ENCODE data around the gene NEK7.
"Not testable (repeated sequence)": the region's sequence is repeated elsewhere in the genome, so short reads cannot be mapped to it uniquely, and the experiment has no call there.

Gene NEK7

DNA sequence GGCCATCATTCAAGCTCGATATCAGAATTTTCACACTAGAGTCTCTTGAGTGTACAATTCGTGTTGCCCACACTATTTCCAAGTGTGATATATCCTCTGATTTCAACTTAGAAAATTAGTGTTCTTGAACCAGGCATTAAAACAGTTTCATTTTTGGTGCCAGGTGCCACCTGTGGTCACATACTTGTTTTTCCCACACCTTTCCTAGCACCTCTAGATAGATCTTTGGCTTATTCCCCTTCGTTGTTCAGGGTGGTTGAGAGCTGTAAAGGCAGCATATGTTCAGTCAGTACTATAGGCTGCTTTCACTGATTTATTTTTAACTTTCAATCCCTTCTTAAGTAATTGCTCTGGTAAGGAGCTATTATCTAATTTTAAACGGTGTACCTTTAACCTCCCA lies 131.1 kb downstream of the NEK7 start:
- H3K4me3 ChIP-seq = no peak overlapping the region
- H3K27ac ChIP-seq = no peak overlapping the region
- H3K4me1 ChIP-seq = peaks cover 9% of the 10 kb centered on the region; the same call in 1 of the 2 replicates
- H4K20me1 ChIP-seq = no peaks in the 10 kb centered on the region
- H3K27me3 ChIP-seq = no peaks in the 10 kb centered on the region
- H3K9me3 ChIP-seq = no peaks in the 10 kb centered on the region
- H3K36me3 ChIP-seq = no peaks in the 10 kb centered on the region; the same call in 1 of the 2 replicates
- no peak overlapping the region for H3K4me2 ChIP-seq
- no peak overlapping the region for H3K9ac ChIP-seq
- no peak for TF ChIP-seq Cebpa-rat (IDR thresholded peaks at IDR 0.05)

DNA sequence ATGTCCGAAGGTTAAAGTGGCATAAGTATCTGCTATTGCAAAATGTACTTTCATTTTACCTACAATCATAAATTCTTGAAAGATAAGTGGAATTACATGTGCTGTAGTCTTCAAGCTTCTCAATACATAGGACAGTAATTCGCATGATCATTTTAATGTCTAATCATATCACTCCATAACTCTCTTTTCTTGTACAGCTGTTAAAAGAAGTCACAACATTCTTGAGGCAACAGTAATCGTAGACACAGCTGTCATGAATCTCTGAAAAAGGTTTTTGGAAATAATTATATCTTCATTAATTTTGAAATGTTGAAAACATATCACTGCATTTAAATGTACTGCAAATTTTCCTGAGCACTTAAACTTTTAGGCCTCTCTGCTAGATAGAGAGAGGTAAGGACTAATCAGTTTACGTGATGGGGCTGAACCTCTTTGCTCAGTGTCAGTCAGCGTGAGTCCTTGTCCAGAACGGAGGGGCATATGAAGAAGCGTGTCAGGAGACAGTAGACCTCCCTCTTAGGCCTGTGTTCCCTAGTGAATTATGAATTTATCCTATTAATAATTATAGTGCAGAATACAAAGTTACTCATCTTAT lies 133.4 kb downstream of the NEK7 start:
- Histone ChIP-seq H3K27ac (no peak overlapping the region), H4K20me1 (no peaks in the 10 kb centered on the region), H3K9me3 (no peaks in the 10 kb centered on the region), H3K9ac (no peak overlapping the region), H3K36me3 (peaks cover 2% of the 10 kb centered on the region; the same call in 1 of the 2 replicates), H3K27me3 (no peaks in the 10 kb centered on the region), H3K4me3 (no peak overlapping the region), H3K4me1 (peaks cover 9% of the 10 kb centered on the region; the same call in 1 of the 2 replicates), H3K4me2 (no peak overlapping the region)
- no peak for TF ChIP-seq Cebpa-rat (IDR thresholded peaks at IDR 0.05)

- H3K27me3 ChIP-seq = no peaks in the 10 kb centered on the region
- H4K20me1 ChIP-seq = no peaks in the 10 kb centered on the region
- no peak for TF ChIP-seq Cebpa-rat (IDR thresholded peaks at IDR 0.05)
- H3K9ac ChIP-seq = no peak overlapping the region
- peaks cover 9% of the 10 kb centered on the region; the same call in 1 of the 2 replicates for H3K4me1 ChIP-seq
- H3K4me2 ChIP-seq = no peak overlapping the region
- H3K9me3 ChIP-seq = no peaks in the 10 kb centered on the region
- H3K36me3 ChIP-seq = peaks cover 7% of the 10 kb centered on the region; the same call in 1 of the 2 replicates
- H3K4me3 ChIP-seq = no peak overlapping the region
- no peak overlapping the region for H3K27ac ChIP-seq
Observed at GRCh38 chr1:198291036-198291435, 134.2 kb downstream of the NEK7 start.

DNA sequence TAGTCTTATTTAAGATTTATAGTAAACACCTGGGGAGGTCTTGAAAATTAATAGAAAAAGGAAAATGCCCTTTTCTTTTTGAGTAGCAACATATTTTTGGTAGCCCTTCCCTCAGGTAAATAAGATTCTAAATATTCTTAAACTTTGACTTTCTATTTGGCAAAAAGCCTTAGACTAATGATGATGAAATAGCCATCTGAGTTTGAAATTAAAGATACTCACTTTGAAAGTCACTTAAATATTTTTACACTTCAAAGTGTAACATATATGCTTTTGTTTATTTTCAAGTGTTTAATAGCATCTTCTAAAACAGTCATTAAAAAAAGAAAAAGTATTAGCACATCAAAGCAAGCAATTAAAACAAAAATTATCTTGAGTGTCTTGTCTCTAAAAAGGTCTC lies 135.1 kb downstream of the NEK7 start:
- no peak for TF ChIP-seq Cebpa-rat (IDR thresholded peaks at IDR 0.05)
- H3K4me1 ChIP-seq = peaks cover 9% of the 10 kb centered on the region; the same call in 1 of the 2 replicates
- H3K36me3 ChIP-seq = peaks cover 8% of the 10 kb centered on the region; the same call in 1 of the 2 replicates
- H3K4me3 ChIP-seq = no peak overlapping the region
- H3K9me3 ChIP-seq = no peaks in the 10 kb centered on the region
- no peak overlapping the region for H3K27ac ChIP-seq
- H4K20me1 ChIP-seq = no peaks in the 10 kb centered on the region
- H3K9ac ChIP-seq = no peak overlapping the region
- no peak overlapping the region for H3K4me2 ChIP-seq
- no peaks in the 10 kb centered on the region for H3K27me3 ChIP-seq

- H4K20me1 ChIP-seq = no peaks in the 10 kb centered on the region
- H3K9me3 ChIP-seq = no peaks in the 10 kb centered on the region
- no peaks in the 10 kb centered on the region for H3K27me3 ChIP-seq
- no peak overlapping the region for H3K4me3 ChIP-seq
- TF ChIP-seq Cebpa-rat (IDR thresholded peaks at IDR 0.05) = no peak
- peaks cover 9% of the 10 kb centered on the region; the same call in 1 of the 2 replicates for H3K4me1 ChIP-seq
- H3K9ac ChIP-seq = no peak overlapping the region
- H3K4me2 ChIP-seq = no peak overlapping the region
- H3K36me3 ChIP-seq = peaks cover 24% of the 10 kb centered on the region
- H3K27ac ChIP-seq = no peak overlapping the region
Observed at GRCh38 chr1:198295225-198295624, 138.4 kb downstream of the NEK7 start.

DNA sequence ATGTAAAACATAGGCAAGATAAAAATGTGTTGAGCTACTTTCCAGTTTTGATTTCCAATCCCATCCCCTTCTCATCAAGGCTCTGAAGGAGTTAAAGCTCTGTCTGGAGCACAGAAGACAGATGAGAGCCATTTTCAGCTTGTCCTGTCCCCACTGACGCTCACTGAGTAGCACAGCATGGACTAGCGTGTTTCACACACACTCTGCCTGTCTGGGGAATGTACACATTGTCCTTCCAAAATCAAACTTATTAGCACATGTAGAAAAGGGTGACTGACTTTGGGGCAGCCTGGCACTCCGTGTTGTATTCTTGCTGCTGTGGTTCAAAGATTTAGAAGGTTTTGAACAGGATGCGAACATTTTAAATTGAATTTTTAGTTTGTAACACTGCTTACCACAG lies 139.2 kb downstream of the NEK7 start:
- Histone ChIP-seq H3K9ac (no peak overlapping the region), H3K4me2 (no peak overlapping the region), H3K4me1 (peaks cover 9% of the 10 kb centered on the region; the same call in 1 of the 2 replicates), H3K9me3 (no peaks in the 10 kb centered on the region), H3K27ac (no peak overlapping the region), H3K4me3 (no peak overlapping the region), H3K27me3 (no peaks in the 10 kb centered on the region), H3K36me3 (peaks cover 29% of the 10 kb centered on the region), H4K20me1 (no peaks in the 10 kb centered on the region)
- TF ChIP-seq Cebpa-rat (IDR thresholded peaks at IDR 0.05) = no peak

GRCh38 chr1:198297281-198297680 lies 140.5 kb downstream of the NEK7 start:
- TF ChIP-seq Cebpa-rat (IDR thresholded peaks at IDR 0.05) = no peak
- Histone ChIP-seq H3K27ac (no peak overlapping the region), H3K9ac (no peak overlapping the region), H3K9me3 (no peaks in the 10 kb centered on the region), H3K4me2 (no peak overlapping the region), H3K4me1 (peaks cover 6% of the 10 kb centered on the region; the same call in 1 of the 2 replicates), H3K36me3 (peaks cover 29% of the 10 kb centered on the region), H4K20me1 (no peaks in the 10 kb centered on the region), H3K4me3 (no peak overlapping the region), H3K27me3 (no peaks in the 10 kb centered on the region)

- peaks cover 33% of the 10 kb centered on the region for H3K36me3 ChIP-seq
- no peaks in the 10 kb centered on the region for H3K27me3 ChIP-seq
- no peak overlapping the region for H3K4me3 ChIP-seq
- no peaks in the 10 kb centered on the region for H3K9me3 ChIP-seq
- no peaks in the 10 kb centered on the region for H4K20me1 ChIP-seq
- no peaks in the 10 kb centered on the region for H3K4me1 ChIP-seq
- no peak overlapping the region for H3K9ac ChIP-seq
- H3K4me2 ChIP-seq = no peak overlapping the region
- TF ChIP-seq Cebpa-rat (IDR thresholded peaks at IDR 0.05) = no peak
- no peak overlapping the region for H3K27ac ChIP-seq
Observed at GRCh38 chr1:198298640-198299039, 141.8 kb downstream of the NEK7 start.

DNA sequence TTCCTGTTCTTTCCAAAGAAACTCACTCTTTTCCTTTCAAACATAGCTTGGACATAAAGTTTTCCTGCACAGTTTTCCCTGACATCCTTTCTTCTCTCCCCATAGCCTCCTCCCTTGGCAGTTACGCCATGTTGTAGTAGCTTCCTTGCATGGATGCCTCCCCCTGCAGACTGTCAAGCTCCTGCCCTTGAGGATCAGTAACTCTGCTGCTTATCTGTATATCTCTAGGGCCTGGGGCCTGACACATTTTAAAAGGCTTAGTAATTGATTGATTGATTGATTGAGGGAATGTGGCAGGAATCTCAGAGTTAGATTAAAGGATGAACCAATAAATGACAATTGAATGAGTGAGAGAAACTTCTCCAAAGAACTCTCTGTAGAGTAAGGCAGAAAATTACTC lies 143.7 kb downstream of the NEK7 start:
- no peak for TF ChIP-seq Cebpa-rat (IDR thresholded peaks at IDR 0.05)
- Histone ChIP-seq H4K20me1 (no peaks in the 10 kb centered on the region), H3K4me3 (no peak overlapping the region)

GRCh38 chr1:198304431-198304830 lies 147.6 kb downstream of the NEK7 start:
- H3K36me3 ChIP-seq = peaks cover 11% of the 10 kb centered on the region; the same call in 1 of the 2 replicates
- TF ChIP-seq Cebpa-rat (IDR thresholded peaks at IDR 0.05) = no peak
- H3K4me1 ChIP-seq = no peaks in the 10 kb centered on the region
- H3K27me3 ChIP-seq = no peaks in the 10 kb centered on the region
- no peak overlapping the region for H3K9ac ChIP-seq
- no peaks in the 10 kb centered on the region for H4K20me1 ChIP-seq
- H3K4me2 ChIP-seq = no peak overlapping the region
- H3K9me3 ChIP-seq = no peaks in the 10 kb centered on the region
- no peak overlapping the region for H3K4me3 ChIP-seq
- no peak overlapping the region for H3K27ac ChIP-seq

More for the DNA sequence above, 143.7 kb downstream of the NEK7 start:
- H3K27ac ChIP-seq = no peak overlapping the region
- peaks cover 29% of the 10 kb centered on the region for H3K36me3 ChIP-seq
- no peak overlapping the region for H3K9ac ChIP-seq
- no peak overlapping the region for H3K4me2 ChIP-seq
- H3K4me1 ChIP-seq = no peaks in the 10 kb centered on the region
- H3K27me3 ChIP-seq = no peaks in the 10 kb centered on the region
- H3K9me3 ChIP-seq = no peaks in the 10 kb centered on the region

DNA sequence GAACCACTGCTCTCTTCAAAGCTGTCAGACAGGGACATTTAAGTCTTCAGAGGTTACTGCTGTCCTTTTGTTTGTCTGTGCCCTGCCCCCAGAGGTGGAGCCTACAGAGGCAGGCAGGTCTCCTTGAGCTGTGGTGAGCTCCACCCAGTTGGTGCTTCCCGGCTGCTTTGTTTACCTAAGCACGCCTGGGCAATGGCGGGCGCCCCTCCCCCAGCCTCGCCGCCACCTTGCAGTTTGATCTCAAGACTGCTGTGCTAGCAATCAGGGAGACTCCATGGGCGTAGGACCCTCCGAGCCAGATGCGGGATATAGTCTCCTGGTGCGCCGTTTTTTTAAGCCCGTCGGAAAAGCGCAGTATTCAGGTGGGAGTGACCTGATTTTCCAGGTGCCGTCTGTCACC lies 158.0 kb downstream of the NEK7 start:
- H3K9ac ChIP-seq, H3K4me3 ChIP-seq, H3K4me2 ChIP-seq, H3K27me3 ChIP-seq, H4K20me1 ChIP-seq, H3K27ac ChIP-seq, H3K4me1 ChIP-seq: not testable (repeated sequence)
- Histone ChIP-seq H3K36me3 (peaks cover 31% of the 10 kb centered on the region), H3K9me3 (peaks cover 12% of the 10 kb centered on the region)

- H3K4me1 ChIP-seq, H3K27ac ChIP-seq, H3K9ac ChIP-seq, H3K27me3 ChIP-seq, H4K20me1 ChIP-seq, H3K4me2 ChIP-seq, H3K9me3 ChIP-seq, H3K4me3 ChIP-seq: not testable (repeated sequence)
- peaks cover 31% of the 10 kb centered on the region for H3K36me3 ChIP-seq
Observed at GRCh38 chr1:198315331-198315730, 158.5 kb downstream of the NEK7 start.
